GF-D8 (cell line): ENCODE data around the gene PLA2G7.
"Not testable (repeated sequence)": the region's sequence is repeated elsewhere in the genome, so short reads cannot be mapped to it uniquely, and the experiment has no call there.

Experiments
- DNase-seq: peaks from one replicate; lab custom pipeline; 2025; lab: John Stamatoyannopoulos, UW

Gene PLA2G7

GRCh38 chr6:46748940-46749503, 13.8 kb upstream of the PLA2G7 start:
- DNase-seq = no peak

GRCh38 chr6:46746696-46747095, 11.5 kb upstream of the PLA2G7 start, which contains the start of gene ANKRD66:
Gene ANKRD66, plus strand, starts transcription at chr6:46746933. Its CDS starts 5,016 bp downstream, at chr6:46751949.
- no peak for DNase-seq

GRCh38 chr6:46745973-46746372, 10.8 kb upstream of the PLA2G7 start:
- DNase-seq = no peak

GRCh38 chr6:46744159-46744725, 9.1 kb upstream of the PLA2G7 start:
- not testable (repeated sequence) for DNase-seq

DNA sequence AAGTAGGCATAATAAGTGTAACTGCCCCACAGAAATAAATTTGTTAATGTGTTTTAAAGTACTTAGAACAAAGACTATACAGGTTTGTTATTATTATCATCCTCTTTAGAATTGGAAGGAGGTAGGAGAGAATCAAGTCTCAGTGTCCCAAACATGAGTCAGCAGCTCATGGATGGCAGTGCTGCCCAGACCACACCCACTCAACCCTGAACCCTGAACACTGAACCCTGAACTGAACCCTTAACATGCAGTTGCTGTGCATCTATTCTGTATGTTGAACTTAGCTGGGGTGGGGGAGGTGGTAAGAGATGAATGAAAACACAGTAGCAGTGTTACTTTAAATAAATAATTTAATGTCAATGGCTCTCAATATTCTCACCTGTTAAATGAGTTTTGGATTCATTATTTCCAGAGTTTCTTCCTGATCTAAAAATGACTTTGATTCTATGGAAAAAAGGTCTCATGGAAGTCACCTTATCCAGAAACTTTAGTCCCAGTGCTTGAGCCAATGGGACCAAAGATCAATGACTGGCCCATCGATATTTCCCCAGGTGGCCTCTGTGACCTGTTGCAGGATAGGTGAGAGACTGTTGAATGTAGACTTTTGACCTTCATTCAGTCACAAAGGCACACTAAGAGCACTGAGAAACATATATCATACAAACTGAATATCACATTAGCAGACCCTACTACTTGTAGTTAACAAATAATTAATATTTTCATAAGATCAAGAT, 8.4 kb upstream of the PLA2G7 start:
- DNase-seq = no peak

GRCh38 chr6:46741910-46742309, 6.7 kb upstream of the PLA2G7 start:
- DNase-seq = no peak

DNA sequence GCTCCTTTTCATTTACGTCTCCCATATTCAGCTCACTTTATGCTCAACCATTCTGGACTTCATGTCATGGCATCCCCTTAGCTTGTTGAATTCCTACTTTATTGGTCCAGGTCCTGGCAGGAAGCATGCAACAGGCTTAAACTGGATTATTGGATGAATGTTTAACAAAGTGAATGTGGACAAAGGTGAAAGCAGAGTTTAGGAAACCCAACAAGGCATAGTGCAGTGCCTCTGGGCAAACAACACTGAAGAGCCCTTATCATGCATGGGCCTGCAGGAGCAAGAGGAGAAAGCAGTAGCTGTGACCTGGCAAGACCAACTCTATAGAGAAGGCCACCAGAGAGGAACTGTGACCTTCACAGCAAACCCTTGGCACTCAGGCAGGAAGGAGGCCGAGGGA, 6.3 kb upstream of the PLA2G7 start:
- no peak for DNase-seq

DNA sequence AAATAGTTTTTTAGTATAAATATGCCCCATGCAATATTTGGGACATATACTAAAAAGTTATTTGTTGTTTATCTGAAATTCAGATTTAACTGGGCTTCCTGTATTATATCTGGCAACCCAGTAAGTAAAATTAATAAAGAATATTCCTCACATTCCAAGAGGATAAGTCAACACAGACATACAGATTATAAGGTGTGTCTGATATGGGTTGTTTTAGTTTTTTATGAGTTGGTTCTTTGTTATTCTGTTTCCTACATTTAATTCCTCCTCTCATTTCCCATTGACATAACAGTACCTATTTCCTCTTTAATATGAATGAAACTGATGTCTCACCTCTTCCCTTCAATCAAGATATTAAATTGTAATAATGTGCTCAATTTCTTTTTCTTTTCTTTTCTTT, 1.7 kb upstream of the PLA2G7 start:
- DNase-seq = no peak

DNA sequence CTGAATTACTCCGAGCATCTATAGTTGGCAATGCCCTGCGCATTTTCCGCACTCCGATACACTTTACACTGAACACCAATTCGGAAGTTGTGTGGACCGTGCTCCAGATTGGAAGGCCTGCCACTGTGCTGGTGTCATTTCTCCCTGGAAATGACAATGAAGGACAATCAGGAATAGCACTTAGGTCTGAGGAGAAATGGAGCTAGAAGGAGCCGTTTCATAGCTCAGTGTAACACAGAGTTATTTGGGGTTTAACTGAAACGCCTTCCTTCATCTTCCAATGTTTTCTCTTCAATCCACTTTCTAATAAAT, 501 bp upstream of the PLA2G7 start:
- no peak for DNase-seq

- DNase-seq = no peak
These were observed 1.8 kb downstream of the PLA2G7 start for GRCh38 chr6:46733341-46733801.

DNA sequence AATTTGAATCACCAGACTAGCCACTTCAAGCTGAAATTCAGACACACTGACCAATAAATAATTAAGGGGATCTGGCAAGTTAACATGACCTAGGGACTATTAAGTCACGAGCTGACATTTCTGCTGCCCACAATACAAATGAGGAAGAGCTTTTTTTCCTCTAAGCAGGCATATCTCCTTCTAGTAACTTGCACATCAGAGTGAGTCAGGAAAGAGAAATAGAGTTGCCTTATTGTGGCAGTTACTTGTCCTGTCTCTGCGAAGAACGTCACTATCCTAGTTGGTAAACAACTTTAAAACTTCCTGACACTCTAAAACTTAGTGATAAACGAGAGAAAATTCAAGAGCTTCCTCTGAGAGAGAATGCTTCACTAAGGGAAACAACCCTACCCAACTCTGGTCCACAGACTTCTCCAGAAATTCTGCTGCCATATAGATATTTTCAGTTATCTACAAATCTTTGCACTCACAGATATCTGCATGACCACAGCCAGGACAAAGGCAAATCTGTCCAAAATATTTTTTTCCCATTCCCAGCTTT, 4.2 kb downstream of the PLA2G7 start:
- no peak for DNase-seq

DNA sequence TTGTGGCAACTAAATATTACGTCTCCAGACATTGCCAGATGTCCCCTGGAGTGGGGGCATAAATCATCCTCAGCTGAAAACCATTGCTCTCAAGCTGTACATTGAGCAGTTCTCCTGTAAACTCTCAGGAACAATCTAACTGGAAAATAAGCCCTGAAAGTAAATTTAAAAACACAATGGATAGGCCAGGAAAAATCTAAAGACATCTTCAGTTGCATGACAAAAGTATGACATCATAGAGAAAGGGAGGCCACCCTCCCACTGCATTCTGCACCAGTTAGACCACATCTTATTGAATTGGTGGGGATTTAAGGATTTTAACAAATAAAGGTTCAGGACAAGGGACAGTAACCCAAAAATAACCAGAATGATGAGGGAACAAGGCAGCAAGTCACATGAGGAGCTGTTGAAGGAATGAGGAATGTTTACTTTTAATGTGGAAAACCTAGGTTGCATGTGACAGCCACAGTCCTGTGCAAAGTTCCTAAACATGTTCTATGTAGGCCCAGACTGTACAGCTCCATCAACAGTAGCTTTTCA, 5.3 kb downstream of the PLA2G7 start:
- no peak for DNase-seq

- no peak for DNase-seq
These were observed 14.8 kb downstream of the PLA2G7 start for GRCh38 chr6:46720401-46720800.

DNA sequence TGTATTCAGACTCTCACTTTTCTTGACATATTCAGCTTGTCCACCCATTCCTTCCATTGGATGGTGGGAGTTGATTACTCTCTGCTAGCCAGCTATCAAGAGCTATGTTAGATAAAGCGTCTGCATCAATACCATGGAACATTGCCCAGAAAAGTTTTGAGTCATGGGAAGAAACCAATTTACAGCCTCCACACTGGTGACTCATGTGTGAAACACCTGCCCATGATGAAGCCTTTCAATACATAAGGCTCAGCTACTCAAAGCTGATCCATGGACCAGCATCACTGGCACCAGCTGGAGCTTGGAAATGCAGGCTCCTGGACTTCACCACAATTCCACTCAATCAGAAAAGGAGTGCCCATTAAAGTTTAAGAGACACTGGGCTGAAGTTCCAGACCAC, 16.1 kb downstream of the PLA2G7 start:
- DNase-seq = no peak

- DNase-seq = no peak
These were observed 20.0 kb downstream of the PLA2G7 start for GRCh38 chr6:46715141-46715540.

DNA sequence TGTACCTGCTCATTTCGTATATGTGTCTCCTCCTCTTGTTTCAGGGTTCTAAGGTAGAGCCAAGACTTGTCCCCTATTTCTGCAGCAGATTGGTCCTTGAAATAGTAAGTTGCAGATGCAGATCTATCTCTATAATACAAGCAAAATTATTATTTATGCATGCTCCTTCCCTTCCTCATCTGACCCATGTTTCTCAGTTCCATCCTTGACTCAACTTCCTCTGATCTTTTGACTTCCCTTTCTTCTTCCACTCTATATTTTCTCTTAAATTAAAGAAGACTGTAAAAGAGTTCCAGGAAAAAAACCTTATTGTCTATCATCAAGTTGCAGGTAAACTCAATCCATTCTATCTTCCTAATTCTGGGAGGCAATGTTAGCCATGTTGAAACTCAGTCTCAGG, 23.7 kb downstream of the PLA2G7 start:
- DNase-seq = no peak

DNA sequence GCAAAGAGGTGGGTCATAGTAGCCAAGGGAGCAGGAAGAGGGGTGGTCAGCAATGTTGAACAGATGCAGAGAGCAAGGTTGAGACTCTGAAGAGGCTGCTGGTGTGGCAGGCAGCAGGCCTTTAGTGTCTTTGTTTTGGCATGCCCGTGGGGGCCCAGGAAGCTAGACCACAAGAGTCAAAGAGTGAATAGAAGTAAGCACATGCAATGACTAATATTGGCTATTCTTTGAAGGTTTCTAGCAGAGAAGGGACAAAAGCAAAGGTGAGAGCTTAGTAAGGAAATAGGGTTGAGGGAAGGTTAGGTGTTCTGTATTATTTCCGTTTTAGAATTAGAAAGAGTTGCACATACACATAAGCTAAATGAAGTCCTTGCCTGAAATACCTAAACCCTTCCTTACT, 28.7 kb downstream of the PLA2G7 start:
- no peak for DNase-seq

- no peak for DNase-seq
These were observed 30.6 kb downstream of the PLA2G7 start for GRCh38 chr6:46704562-46704961.

GRCh38 chr6:46699970-46700369, 35.2 kb downstream of the PLA2G7 start:
- DNase-seq = no peak

DNA sequence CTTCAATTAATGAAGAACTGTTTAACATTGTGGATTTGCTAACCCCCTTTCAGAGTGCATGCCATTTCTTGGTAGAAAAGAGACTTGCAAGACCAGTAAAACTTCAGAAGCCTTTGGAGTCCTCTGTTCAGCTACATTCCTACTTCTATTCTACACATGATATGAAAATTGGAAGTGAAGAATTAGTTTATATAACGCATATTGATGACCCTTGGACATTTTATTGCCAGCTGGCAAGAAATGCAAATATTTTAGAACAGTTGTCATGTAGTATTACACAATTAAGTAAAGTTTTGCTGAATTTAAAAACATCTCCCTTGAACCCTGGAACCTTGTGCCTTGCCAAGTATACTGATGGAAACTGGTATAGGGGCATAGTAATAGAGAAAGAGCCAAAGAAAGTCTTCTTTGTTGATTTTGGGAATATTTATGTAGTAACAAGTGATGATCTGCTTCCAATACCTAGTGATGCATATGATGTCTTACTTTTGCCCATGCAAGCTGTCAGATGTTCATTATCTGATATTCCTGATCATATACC, 44.2 kb downstream of the PLA2G7 start:
- no peak for DNase-seq

DNA sequence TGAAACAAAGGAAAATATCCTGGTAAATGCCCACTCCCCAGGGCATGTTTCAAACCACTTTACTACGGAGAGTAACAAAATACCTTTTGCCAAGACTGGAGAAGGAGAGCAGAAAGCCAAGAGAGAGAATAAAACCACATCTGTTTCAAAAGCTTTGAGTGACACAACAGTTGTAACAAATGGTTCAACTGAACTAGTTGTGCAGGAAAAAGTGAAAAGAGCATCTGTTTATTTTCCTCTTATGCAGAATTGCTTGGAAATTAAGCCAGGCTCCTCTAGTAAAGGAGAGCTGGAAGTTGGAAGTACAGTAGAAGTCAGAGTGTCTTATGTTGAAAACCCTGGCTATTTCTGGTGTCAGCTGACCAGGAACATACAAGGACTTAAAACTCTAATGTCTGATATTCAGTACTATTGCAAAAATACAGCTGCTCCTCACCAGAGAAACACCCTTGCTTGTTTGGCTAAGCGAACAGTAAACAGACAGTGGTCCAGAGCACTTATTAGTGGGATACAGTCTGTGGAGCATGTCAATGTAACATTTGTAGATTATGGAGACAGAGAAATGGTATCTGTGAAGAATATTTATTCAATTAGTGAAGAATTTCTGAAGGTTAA, 44.9 kb downstream of the PLA2G7 start:
- DNase-seq = no peak

DNA sequence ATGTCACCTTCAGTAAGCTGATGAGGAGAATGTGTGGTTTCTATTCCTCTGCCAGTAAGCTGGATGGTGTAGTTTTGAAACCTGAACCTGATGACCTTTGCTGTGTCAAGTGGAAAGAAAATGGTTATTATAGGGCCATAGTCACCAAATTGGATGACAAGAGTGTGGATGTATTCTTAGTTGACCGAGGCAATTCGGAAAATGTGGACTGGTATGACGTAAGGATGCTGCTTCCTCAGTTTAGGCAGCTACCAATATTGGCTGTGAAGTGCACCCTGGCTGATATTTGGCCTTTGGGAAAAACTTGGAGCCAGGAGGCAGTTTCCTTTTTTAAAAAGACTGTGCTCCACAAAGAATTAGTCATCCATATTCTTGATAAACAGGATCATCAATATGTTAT, 45.5 kb downstream of the PLA2G7 start:
- DNase-seq = no peak
